ENCODE data around the gene HLA-DOB.

Gene HLA-DOB

GRCh38 chr6:32843979-32844838 lies 27.4 kb upstream of the HLA-DOB start, which contains the start of gene PSMB8:
PSMB8 (minus strand) TSS chr6:32844047; CDS start chr6:32843996, 51 bp downstream.
- DNase-seq = peak; percentile 82 to 99 (median 94)
- intact Hi-C loops (cut with DNase I) = no loop called here

- intact Hi-C loops (cut with DNase I) = no loop called here
- no peak for DNase-seq
Observed at GRCh38 chr6:32843331-32843978, 26.7 kb upstream of the HLA-DOB start.

DNA sequence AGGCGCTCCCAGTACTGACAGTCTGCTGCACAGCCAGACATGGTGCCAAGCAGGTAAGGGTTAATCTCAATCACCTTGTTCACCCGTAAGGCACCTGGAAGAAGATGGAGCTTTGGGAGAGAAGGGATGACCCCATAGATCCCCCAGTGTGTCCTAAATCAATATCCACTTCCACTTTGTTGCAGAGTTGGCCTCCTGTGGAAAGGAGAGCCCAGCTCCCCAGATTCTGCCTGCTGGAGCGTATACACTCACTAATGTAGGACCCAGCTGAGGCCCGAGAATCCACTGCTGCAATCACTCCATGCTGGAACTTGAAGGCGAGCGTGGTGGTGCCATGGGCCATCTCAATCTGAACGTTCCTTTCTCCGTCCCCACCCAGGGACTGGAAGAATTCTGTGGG lies 25.9 kb upstream of the HLA-DOB start:
- DNase-seq = no peak
- intact Hi-C loops (cut with DNase I) = no loop called here

- intact Hi-C loops (cut with DNase I) = no loop called here
- no peak for DNase-seq
Observed at GRCh38 chr6:32842021-32842650, 25.3 kb upstream of the HLA-DOB start.

- no peak for DNase-seq
- intact Hi-C loops (cut with DNase I) = no loop called here
Observed at GRCh38 chr6:32840604-32841246, 23.9 kb upstream of the HLA-DOB start.

- peak in 1 of 10 donors; percentile 62 for DNase-seq
- intact Hi-C loops (cut with DNase I) = no loop called here
Observed at GRCh38 chr6:32839356-32839755, 22.6 kb upstream of the HLA-DOB start.

DNA sequence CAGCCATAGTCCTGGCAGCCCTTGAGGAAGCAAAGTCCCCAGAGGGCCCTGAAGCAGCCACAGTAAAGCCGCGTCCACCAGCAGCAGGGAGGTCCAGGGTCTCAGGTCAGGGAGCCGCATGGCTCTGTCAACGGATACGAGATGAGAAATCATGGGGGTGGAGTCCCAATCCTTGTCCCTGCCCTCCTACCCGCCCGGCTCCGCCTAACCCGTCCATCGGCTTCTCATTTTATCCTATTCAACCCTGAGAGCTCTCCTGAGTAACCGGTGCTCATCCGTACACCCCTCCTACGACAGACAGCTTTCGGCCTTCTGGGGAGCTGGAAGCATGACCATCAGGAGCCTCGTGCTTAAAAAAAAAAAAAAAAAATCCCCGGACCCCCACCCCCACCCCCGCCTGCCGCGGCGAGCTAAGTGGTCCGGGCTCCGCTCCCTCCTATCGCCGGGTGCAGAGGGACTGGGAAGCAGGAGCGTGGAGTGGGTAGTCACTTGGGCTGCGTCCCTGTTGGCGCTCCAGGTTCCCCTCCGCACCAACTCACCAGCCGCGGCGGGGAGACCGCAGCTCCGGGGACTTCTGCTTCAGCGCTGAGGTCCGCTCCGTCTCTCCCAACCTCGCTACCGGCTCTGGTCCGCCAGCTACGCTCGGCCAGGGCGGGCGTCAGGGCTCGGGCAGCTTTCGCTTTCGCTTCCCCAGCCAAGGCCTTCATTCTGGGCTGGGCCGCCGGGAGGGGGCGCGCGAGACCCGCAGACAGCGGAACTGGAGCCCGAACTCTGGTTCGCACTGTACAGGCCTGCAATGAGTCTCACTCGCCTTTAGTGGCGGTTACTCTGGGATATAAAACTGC lies 21.5 kb upstream of the HLA-DOB start, which contains the start of gene TAP2:
Gene TAP2 (minus strand): TSS at position 626 of the 845 bp plus-strand sequence. CDS start 506 bp downstream, at position 120.
- intact Hi-C loops (cut with DNase I) = loop anchor here (1.0 kb wide), 2 partner anchors 16 to 30 kb away; partner anchors contain the start of gene PSMB9

GRCh38 chr6:32837651-32838113 lies 20.9 kb upstream of the HLA-DOB start:
- intact Hi-C loops (cut with DNase I) = loop anchor here (1.0 kb wide), 2 partner anchors 17 to 31 kb away; partner anchors contain the start of gene PSMB9
- peak in 2 of 10 donors; percentile 54 to 76 for DNase-seq

More for the DNA sequence above, 21.5 kb upstream of the HLA-DOB start, which contains the start of gene TAP2:
- peak; percentile 90 to 99 (median 96) for DNase-seq

DNA sequence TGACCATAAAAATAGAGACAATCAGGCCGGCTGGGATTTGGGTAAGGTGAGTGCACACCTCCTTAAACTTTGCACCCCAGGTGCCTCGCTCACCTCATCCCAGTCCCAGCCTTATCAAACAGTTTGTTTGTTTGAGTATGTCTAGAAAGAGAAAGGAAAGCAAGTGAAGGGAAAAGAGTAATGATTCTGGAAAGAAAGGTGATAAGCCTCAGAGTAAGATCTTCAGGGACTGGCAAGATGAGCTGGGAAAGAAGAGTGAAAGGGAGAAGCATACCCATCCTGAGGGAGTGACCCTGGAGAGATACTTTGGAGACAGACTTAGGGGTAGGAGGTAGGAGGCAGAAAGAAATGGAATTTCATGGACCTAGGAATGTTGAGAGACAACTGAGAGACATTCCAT lies 20.1 kb upstream of the HLA-DOB start:
- intact Hi-C loops (cut with DNase I) = no loop called here
- no peak for DNase-seq

DNA sequence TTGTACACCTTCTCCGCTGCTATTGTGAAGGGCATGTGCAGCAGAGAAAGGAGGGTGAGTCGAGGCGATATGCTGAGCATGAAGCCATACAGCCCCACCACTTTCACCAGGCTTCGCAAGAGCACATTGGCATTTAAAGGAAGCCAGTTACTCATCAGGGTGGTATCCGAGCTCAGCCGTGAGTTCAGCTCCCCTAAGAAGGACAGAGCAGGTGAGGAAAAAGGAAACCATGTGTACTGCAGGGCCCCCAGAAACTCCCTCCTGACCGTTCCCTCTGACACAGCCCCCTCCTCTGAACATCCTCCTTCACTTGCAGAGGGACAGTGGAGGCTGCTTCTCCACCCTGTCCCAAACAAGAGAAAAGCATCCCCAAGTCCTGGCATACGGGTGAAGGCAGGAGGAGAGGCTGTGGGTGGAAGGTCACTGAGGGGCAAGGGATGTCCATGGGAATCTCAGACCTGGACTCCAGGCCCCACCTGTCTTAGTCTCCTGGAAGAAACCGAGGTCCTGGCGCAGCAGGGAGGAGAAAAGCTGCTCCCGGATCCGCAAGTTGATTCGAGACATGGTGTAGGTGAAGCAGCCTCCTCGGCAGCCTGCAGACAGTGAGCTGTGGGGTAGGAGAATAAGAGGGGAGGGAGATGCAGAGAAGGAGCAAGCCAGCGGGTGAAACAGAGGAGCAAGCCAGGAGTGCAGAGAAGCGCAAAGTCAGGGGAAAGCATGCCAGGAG lies 18.5 kb upstream of the HLA-DOB start:
- intact Hi-C loops (cut with DNase I) = no loop called here
- DNase-seq = peak in 1 of 10 donors; percentile 54

- intact Hi-C loops (cut with DNase I) = no loop called here
- no peak for DNase-seq
Observed at GRCh38 chr6:32833664-32834063, 16.9 kb upstream of the HLA-DOB start.

GRCh38 chr6:32832535-32832934 lies 15.7 kb upstream of the HLA-DOB start:
- intact Hi-C loops (cut with DNase I) = no loop called here
- DNase-seq = no peak

- intact Hi-C loops (cut with DNase I) = no loop called here
- DNase-seq = no peak
Observed at GRCh38 chr6:32830936-32831335, 14.1 kb upstream of the HLA-DOB start.

DNA sequence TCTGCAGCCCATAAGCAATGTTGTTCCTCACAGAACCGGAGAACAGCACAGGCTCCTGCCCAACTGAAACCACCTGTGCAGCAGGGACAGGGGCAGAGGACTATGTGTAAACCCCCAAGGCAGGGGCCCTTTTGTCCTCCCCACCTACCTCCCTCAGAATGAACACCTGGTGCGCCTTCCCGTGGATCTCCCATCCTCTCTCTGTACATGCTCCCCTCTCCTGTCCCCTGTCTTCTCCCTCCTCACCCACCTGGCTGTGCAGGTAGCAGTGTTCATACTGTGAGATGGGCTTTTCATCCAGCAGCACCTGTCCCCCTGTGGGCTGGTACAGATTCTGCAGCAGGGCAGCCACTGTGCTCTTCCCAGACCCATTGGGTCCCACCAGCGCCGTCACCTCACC lies 13.2 kb upstream of the HLA-DOB start:
- intact Hi-C loops (cut with DNase I) = no loop called here
- no peak for DNase-seq

GRCh38 chr6:32829495-32829894 lies 12.7 kb upstream of the HLA-DOB start:
- intact Hi-C loops (cut with DNase I) = no loop called here
- no peak for DNase-seq

DNA sequence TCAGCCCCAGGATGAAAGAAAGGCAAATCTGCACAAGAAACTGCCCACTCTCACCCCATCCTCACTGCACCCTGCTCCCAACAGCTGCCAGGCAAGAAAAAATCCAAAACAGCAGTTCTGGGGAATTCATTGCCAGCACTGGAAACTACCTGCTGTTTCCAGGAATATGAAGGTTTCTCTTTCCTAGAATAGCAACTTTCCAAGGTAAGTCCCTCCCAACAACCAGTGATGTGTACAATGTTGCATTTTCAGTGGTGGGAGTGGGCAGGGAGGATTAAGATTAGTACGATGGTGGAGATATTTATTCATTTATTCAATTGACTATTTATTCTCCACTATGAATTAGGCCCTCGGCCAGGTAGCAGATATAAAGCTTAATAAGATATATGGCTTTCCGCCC lies 10.2 kb upstream of the HLA-DOB start:
- no peak for DNase-seq
- intact Hi-C loops (cut with DNase I) = no loop called here

DNA sequence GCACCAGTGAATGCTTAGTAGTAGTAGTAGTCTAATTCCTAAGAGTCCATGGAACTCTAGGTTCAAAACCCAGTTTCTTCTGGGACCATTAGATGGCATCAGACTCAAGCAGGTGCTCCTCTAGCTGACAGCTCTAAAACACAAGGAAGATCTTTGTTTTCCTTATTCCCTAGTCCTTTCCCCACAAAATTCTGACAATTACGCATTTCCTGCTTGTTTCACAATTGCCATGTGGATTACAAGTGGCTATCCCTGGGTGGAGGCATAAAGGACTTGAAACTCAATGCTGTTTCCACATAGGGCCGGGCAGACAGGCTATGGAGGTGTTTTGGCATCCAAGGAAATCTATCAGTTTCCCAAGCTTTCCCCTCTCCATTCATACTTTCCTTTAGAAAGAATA lies 9.2 kb upstream of the HLA-DOB start:
- intact Hi-C loops (cut with DNase I) = no loop called here

DNA sequence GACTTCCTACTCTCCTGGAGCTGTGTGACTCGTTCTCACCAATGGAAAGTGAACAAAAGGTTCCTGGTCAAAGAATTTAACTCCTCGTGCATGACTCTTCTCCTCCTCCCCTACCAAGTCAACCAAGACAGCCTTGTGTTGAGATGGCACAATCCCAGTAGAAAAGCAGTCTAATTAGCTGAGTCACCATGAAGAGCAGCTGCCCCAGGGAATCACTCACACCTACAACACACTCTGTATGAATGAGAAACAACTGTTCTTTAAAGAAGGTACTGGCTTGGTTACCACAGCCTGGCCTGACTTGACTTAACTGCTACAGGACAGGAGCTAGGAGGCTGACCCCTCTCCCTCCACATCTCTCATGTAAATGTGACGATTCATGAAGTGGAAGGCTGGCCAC lies 2.9 kb upstream of the HLA-DOB start:
- intact Hi-C loops (cut with DNase I) = no loop called here
- no peak for DNase-seq

More for the DNA sequence above, 9.2 kb upstream of the HLA-DOB start:
- no peak for DNase-seq

GRCh38 chr6:32818867-32819266 lies 2.1 kb upstream of the HLA-DOB start:
- no peak for DNase-seq
- intact Hi-C loops (cut with DNase I) = no loop called here

Measured in posterior cingulate gyrus (tissue), 11 donors.